Fibroblast of villous mesenchyme (primary cell): ENCODE measurements around the gene WDR31. TPM values are rescaled to one million over a fixed set of nuclear protein-coding genes. Genes with fewer than 3 reads are reported as not detected.
"Not testable (repeated sequence)": the region's sequence is repeated elsewhere in the genome, so short reads cannot be mapped to it uniquely, and the experiment has no call there.

Source experiments
- DNase-seq: peaks from one replicate; pipeline ENCODE4 v3.0.0-alpha.2; 2010; ENCODE audit warnings: low read depth
- H3K4me3 ChIP-seq: 2 replicates; pipeline ENCODE4 v1.5.1; 2011; ENCODE audit warnings: low read depth, mild to moderate bottlenecking, low read length
- total RNA-seq: library from RNA; depleted of rRNA; stranded (reverse); fragments of >200 nt; gene quantifications from 2 replicates; pipeline ENCODE4 v1.2.3, GENCODE V29; 2012
- TF ChIP-seq, protein P1 (sequence below): IDR thresholded peaks from 2 replicates; pipeline ENCODE4 v1.5.1; 2012; ENCODE audit warnings: low read depth, mild to moderate bottlenecking, low read length; ENCODE audit not compliant: insufficient read depth

Gene WDR31
- total RNA-seq, 1 donor: 0.86 TPM

- DNase-seq: no peak
- no peak overlapping the region for H3K4me3 ChIP-seq
- TF ChIP-seq, protein P1, sequence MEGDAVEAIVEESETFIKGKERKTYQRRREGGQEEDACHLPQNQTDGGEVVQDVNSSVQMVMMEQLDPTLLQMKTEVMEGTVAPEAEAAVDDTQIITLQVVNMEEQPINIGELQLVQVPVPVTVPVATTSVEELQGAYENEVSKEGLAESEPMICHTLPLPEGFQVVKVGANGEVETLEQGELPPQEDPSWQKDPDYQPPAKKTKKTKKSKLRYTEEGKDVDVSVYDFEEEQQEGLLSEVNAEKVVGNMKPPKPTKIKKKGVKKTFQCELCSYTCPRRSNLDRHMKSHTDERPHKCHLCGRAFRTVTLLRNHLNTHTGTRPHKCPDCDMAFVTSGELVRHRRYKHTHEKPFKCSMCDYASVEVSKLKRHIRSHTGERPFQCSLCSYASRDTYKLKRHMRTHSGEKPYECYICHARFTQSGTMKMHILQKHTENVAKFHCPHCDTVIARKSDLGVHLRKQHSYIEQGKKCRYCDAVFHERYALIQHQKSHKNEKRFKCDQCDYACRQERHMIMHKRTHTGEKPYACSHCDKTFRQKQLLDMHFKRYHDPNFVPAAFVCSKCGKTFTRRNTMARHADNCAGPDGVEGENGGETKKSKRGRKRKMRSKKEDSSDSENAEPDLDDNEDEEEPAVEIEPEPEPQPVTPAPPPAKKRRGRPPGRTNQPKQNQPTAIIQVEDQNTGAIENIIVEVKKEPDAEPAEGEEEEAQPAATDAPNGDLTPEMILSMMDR: no peak
These were observed 32.0 kb upstream of the WDR31 start for GRCh38 chr9:113372059-113372458.

DNA sequence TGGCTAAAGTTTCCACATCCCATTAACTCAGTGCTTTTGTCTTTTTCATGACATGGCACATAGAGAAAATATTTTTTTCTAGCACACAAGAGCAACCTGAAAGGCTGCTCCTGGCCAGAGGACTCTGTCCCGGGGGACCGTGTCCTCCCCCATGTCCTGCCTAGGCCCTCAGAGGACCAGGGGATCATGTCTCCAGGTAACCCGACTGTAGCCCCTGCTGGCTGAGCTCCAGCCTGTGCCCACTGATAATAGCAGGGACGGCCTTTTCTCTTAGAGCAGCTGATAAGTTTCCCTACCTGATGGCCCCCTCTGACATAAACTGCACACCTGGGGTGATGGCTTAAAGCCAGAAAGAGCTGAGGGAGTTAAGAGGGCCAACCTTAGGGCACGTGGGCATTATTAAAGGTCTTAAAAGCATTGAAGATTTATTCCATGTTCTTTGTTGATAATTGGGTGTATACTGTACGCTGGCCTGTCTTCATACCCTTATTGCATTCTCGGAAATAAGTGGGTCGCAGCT is 30.8 kb upstream of the WDR31 start:
- H3K4me3 ChIP-seq: no peak overlapping the region
- DNase-seq: no peak
- TF ChIP-seq, protein P1: no peak

DNA sequence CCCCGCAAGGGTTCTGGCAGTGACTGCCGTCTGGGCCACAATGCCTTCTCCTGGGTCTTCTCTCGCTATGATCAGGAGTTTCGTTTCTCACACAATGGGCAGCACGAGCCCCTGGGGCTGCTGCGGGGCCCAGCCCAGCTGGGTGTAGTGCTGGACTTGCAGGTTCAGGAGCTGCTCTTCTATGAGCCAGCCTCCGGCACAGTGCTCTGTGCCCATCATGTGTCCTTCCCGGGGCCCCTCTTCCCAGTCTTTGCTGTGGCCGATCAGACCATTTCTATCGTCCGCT is 29.7 kb upstream of the WDR31 start:
- TF ChIP-seq, protein P1: no peak
- DNase-seq: no peak
- no peak overlapping the region for H3K4me3 ChIP-seq

- no peak for DNase-seq
- TF ChIP-seq, protein P1: no peak
- no peak overlapping the region for H3K4me3 ChIP-seq
These were observed 29.1 kb upstream of the WDR31 start for GRCh38 chr9:113368982-113369854.

DNA sequence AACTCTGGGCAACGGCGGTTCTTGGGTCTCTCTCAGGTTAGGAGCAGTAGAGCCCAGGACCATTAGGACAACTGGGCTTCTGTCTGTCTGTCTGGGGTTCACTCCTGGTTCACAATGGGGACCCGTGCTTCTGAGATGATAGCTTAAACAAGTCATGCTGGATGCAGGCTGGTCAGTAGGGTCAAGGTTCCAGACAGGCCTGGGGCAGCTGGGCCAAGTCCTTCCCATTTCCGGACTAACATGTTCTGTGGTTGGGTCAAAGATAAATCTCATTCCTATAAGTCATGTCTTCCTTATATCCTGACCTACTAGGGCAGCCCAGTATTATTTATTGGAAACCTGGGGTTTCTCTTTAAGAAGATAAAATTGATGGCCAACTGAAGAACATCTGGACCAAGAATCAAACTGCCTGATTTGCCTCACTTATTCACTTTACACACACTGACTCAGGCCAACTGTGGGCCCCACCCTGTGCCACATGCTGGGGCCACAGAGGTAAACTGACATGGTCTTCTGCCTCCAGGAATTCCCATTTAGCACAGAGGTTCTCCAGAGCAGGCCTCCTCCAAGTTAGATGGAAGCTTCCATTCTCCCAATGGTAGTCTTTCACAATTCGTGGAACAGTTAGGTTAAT is 28.4 kb upstream of the WDR31 start:
- no peak overlapping the region for H3K4me3 ChIP-seq
- TF ChIP-seq, protein P1: no peak
- DNase-seq: no peak

DNA sequence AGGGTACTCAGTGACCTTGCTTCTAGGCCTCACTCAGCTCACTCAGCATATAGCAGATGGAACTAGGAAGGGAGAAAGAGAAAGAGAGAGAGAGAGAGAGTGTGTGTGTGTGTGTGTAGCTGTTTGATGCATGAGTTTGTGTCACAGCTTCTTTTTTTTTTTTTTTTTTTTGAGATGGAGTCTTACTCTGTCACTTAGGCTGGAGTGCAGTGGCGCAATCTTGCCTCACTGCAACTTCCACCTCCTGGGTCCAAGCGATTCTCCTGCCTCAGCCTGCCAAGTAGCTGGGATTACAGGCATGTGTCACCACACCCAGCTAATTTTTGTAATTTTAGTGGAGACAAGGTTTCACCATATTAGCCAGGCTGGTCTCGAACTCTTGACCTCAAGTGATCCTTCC is 25.6 kb upstream of the WDR31 start:
- not testable (repeated sequence) for H3K4me3 ChIP-seq, DNase-seq

GRCh38 chr9:113364951-113365350 is 24.9 kb upstream of the WDR31 start:
- no peak overlapping the region for H3K4me3 ChIP-seq
- DNase-seq: no peak
- TF ChIP-seq, protein P1: no peak
